A673 (cell line): Measurements from ENCODE around the gene UTP11.

Experiments
- EZH2 ChIP-seq: fragments of 200-600 bp; sonication (generic); IDR thresholded peaks from 2 replicates; pipeline ENCODE4 v1.6.1; 2017; ENCODE audit warnings: borderline replicate concordance, low read depth, mild to moderate bottlenecking, mixed read lengths, antibody characterized with exemption, low read length; ENCODE audit not compliant: poor library complexity, severe bottlenecking
- TF ChIP-seq, protein P1 (sequence below): fragments of 300-800, 200-600 bp; sonication (generic); conservative IDR thresholded peaks from 2 replicates; pipeline ENCODE4 v1.5.1; 2017; ENCODE audit warnings: low read depth, mild to moderate bottlenecking, antibody characterized with exemption, low read length, moderate library complexity, mixed read lengths

DNA sequence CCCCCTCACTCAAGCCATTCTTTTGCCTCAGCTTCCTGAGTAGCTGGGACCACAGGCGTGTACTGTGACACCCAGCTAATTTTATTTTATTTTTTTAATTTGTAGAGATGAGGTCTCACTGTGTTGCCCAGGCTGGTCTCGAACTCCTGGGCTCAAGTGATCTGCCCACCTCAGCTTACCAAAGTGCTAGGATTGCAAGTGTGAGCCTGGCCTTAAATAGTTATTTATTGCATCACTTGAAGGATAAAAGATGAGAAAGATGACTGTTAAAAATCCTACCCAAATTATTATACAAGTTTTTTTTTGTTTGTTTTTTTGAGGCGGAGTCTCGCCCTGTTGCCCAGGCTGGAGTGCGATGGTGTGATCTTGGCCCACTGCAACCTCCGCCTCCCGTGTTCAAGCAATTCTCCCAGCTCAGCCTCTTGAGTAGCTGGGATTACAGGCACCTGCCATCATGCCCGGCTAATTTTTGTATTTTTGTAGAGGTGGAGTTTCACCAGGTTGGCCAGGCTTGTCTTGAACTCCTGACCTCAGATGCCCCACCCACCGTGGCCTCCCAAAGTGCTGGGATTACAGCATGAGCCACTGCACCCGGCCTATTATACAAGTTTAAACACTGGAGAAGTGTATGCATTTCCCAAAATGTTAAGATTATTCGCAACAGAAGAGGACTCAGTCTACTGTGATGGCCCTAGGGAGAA lies 2.3 kb downstream of the UTP11 start:
- TF ChIP-seq, protein P1, sequence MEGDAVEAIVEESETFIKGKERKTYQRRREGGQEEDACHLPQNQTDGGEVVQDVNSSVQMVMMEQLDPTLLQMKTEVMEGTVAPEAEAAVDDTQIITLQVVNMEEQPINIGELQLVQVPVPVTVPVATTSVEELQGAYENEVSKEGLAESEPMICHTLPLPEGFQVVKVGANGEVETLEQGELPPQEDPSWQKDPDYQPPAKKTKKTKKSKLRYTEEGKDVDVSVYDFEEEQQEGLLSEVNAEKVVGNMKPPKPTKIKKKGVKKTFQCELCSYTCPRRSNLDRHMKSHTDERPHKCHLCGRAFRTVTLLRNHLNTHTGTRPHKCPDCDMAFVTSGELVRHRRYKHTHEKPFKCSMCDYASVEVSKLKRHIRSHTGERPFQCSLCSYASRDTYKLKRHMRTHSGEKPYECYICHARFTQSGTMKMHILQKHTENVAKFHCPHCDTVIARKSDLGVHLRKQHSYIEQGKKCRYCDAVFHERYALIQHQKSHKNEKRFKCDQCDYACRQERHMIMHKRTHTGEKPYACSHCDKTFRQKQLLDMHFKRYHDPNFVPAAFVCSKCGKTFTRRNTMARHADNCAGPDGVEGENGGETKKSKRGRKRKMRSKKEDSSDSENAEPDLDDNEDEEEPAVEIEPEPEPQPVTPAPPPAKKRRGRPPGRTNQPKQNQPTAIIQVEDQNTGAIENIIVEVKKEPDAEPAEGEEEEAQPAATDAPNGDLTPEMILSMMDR, result no peak
- no peak for TF ChIP-seq EZH2
